Panc1 (cell line): Measurements from ENCODE around the gene DRAM1. TPM values are rescaled to one million over a fixed set of nuclear protein-coding genes. Genes with fewer than 3 reads are reported as not detected.
"Not testable (repeated sequence)": the region's sequence is repeated elsewhere in the genome, so short reads cannot be mapped to it uniquely, and the experiment has no call there.

ENCODE experiments used
- ATAC-seq: fragments of 200-7000 bp; cut with Tn5 transposase; 2 replicates; pipeline ENCODE4 v1.9.1; 2020; ENCODE audit warnings: mild to moderate bottlenecking, moderate library complexity
- BruUV-seq: library from RNA; stranded (reverse); fragments of 400-500 nt; replicated peaks from 2 replicates; lab custom pipeline; 2021; lab: Mats Ljungman, UMichigan
- CTCF ChIA-PET: fragments of 300-600 bp; sonication (Branson Sonifier 250); formaldehyde crosslinking; loops from one replicate; lab custom pipeline; 2022; ENCODE audit warnings: antibody characterized with exemption; lab: Charles Lee
- POLR2A ChIA-PET: fragments of 300-600 bp; sonication (Branson Sonifier 250); formaldehyde crosslinking; loops from one replicate; lab custom pipeline; 2022; ENCODE audit warnings: antibody characterized with exemption; lab: Charles Lee
- DNase-seq: peaks from one replicate; pipeline ENCODE4 v3.0.0-alpha.2; 2010; ENCODE audit warnings: low read depth, low spot score
- H3K27ac ChIP-seq: 2 replicates; pipeline ENCODE4 v1.5.1; 2011; ENCODE audit warnings: mild to moderate bottlenecking, low read length, inconsistent platforms
- H3K27me3 ChIP-seq: fragments of 200-500 bp; sonication (Bioruptor generic); 2 replicates; pipeline ENCODE4 v1.6.0; 2014; ENCODE audit warnings: low read length, inconsistent platforms; ENCODE audit not compliant: control insufficient read depth, insufficient read depth
- H3K36me3 ChIP-seq: fragments of 200-500 bp; sonication (Bioruptor generic); 2 replicates; pipeline ENCODE4 v1.5.1; 2014; ENCODE audit warnings: inconsistent platforms, mild to moderate bottlenecking, low read length, moderate library complexity; ENCODE audit not compliant: control insufficient read depth, insufficient read depth
- H3K4me1 ChIP-seq: 2 replicates; pipeline ENCODE4 v1.5.1; 2011; ENCODE audit warnings: inconsistent platforms, mild to moderate bottlenecking, low read length, moderate library complexity; ENCODE audit not compliant: control insufficient read depth, insufficient read depth
- H3K4me3 ChIP-seq, 2 experiments: 2 replicates each; pipeline ENCODE4 v1.5.1; 2011 to 2012; ENCODE audit warnings: low read depth in 2 of 2, low read length in 2 of 2, mild to moderate bottlenecking in 2 of 2, inconsistent platforms in 1 of 2, moderate library complexity in 1 of 2
- H3K9me3 ChIP-seq: fragments of 200-500 bp; sonication (Bioruptor generic); 2 replicates; pipeline ENCODE4 v1.5.1; 2014; ENCODE audit warnings: low read depth, mild to moderate bottlenecking, inconsistent platforms, low read length, moderate library complexity; ENCODE audit not compliant: control insufficient read depth, insufficient read depth
- CTCF ChIP-seq: fragments of 450-650 bp; IDR thresholded peaks from 2 replicates; pipeline ENCODE4 v1.5.1; 2017; ENCODE audit warnings: mild to moderate bottlenecking
- POLR2AphosphoS5 ChIP-seq: IDR thresholded peaks from 2 replicates; pipeline ENCODE4 v1.6.1; 2012; ENCODE audit warnings: mild to moderate bottlenecking, low read depth, low read length, moderate library complexity
- REST ChIP-seq, 2 experiments: IDR thresholded peaks; 2 replicates each; pipeline ENCODE4 v1.6.1; 2011 to 2012; ENCODE audit warnings: low read depth in 2 of 2, control low read depth in 1 of 2, low read length in 1 of 2, mild to moderate bottlenecking in 1 of 2, moderate library complexity in 1 of 2; ENCODE audit not compliant: insufficient read depth in 1 of 2
- SIN3A ChIP-seq: IDR thresholded peaks from 2 replicates; pipeline ENCODE4 v1.6.1; 2012; ENCODE audit warnings: low read depth, mild to moderate bottlenecking, low read length, moderate library complexity, borderline replicate concordance; ENCODE audit not compliant: insufficient read depth
- TCF7L2 ChIP-seq: IDR thresholded peaks from 2 replicates; pipeline ENCODE4 v1.6.1; 2011; ENCODE audit warnings: mild to moderate bottlenecking, low read depth, low read length, inconsistent platforms
- in situ Hi-C: cut with HindIII; loops from 2 replicates; pipeline ENCODE4 v1.10.0; 2016; ENCODE audit warnings: low sequenced_read_pairs, low pct_unique_long_range_greater_than_20kb
- intact Hi-C: fragments of 100-400 bp; cut with micrococcal nuclease; formaldehyde crosslinking; loops from one replicate; pipeline ENCODE4 v1.10.0; 2022; ENCODE audit not compliant: unreplicated experiment
- total RNA-seq: library from RNA; stranded (reverse); gene quantifications from one replicate; pipeline ENCODE4 v1.2.1, GENCODE V29; 2021; ENCODE audit not compliant: unreplicated experiment

The DRAM1 gene
- total RNA-seq, 1 experiment from 2014 or later: 19.2 TPM

- Histone ChIP-seq H3K4me1 (no peaks in the 10 kb centered on the region), H3K4me3 (no peak overlapping the region), H3K27me3 (no peaks in the 10 kb centered on the region), H3K36me3 (no peaks in the 10 kb centered on the region), H3K9me3 (no peaks in the 10 kb centered on the region), H3K27ac (no peak overlapping the region)
- intact Hi-C loops: no loop called here
- TF ChIP-seq POLR2AphosphoS5 (no peak), TCF7L2 (no peak), REST (IDR thresholded peaks at IDR 0.05; ENCODE audit: insufficient read depth in 1 of 2, low read depth in 2 of 2, low read length in 1 of 2) (no peak), SIN3A (no peak), CTCF (no peak)
- in situ Hi-C loops: no loop called here
- DNase-seq (no peak), ATAC-seq (no peak)
- POLR2A ChIA-PET: no interaction called here
- no TSS peak for BruUV-seq
- CTCF ChIA-PET: no interaction called here
These were observed 32.3 kb downstream of the DRAM1 start for GRCh38 chr12:101909646-101910045.

- ChIA-PET CTCF (interaction anchor here (0.6 kb wide), 1 partner anchor 34 kb away, joined by 8 read pairs; no protein-coding TSS in a partner anchor), POLR2A (no interaction called here)
- in situ Hi-C loops: no loop called here
- ATAC-seq: no peak
- Histone ChIP-seq H3K4me1 (peaks cover 2% of the 10 kb centered on the region; the same call in 1 of the 2 replicates), H3K27ac (no peak overlapping the region), H3K9me3 (no peaks in the 10 kb centered on the region), H3K27me3 (no peaks in the 10 kb centered on the region), H3K4me3 (no peak overlapping the region), H3K36me3 (no peaks in the 10 kb centered on the region)
- no peak for DNase-seq
- intact Hi-C loops: no loop called here
- TF ChIP-seq SIN3A: no peak
- no peak for TF ChIP-seq CTCF
- no peak for TF ChIP-seq POLR2AphosphoS5
- TF ChIP-seq TCF7L2: no peak
- TF ChIP-seq REST (IDR thresholded peaks at IDR 0.05; ENCODE audit: insufficient read depth in 1 of 2, low read depth in 2 of 2, low read length in 1 of 2): no peak
- BruUV-seq: no TSS peak
These were observed 38.5 kb downstream of the DRAM1 start for GRCh38 chr12:101915841-101916240.

- BruUV-seq, ATAC-seq, H3K9me3 ChIP-seq, H3K4me3 ChIP-seq, H3K4me1 ChIP-seq, DNase-seq, H3K27me3 ChIP-seq, in situ Hi-C loops, intact Hi-C loops, H3K36me3 ChIP-seq, POLR2A ChIA-PET, H3K27ac ChIP-seq: not testable (repeated sequence)
- CTCF ChIA-PET: interaction anchor here (0.6 to 0.9 kb wide), 2 partner anchors 79 to 134 kb away, joined by 3 to 4 read pairs; no protein-coding TSS in a partner anchor
These were observed 41.4 kb downstream of the DRAM1 start for GRCh38 chr12:101918805-101919204.
